ENCODE results near the gene PTTG1IP2. TPM values are rescaled to one million over a fixed set of nuclear protein-coding genes. Genes with fewer than 3 reads are reported as not detected.

PTTG1IP2 gene
- total RNA-seq, result not detected
- 1 to 10 TPM in 1 of 2 donors, not detected in 1; 2.0 TPM for polyA plus RNA-seq

DNA sequence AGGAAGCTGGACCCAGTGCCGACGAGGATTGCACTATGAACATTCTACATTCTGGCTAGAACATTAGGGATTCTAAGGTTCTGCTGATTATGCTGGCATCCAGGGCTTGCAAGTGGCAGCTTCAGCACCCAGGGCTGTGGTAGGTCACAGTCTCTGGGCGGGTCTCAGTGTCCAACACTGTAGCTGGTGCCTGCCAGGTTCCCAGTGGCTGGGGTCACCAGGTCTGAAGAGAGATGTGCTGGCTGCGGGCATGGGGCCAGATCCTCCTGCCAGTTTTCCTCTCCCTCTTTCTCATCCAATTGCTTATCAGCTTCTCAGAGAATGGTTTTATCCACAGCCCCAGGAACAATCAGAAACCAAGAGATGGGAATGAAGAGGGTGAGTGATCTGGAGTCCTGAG is at the start of gene PTTG1IP2:
PTTG1IP2 (plus strand) TSS at position 86 of the 400 bp plus-strand sequence; CDS start at position 234, 148 bp downstream.
- Histone ChIP-seq H3K36me3 (ENCODE audit: control insufficient read depth in 4 of 4, insufficient read depth in 3 of 4, low read depth in 1 of 4, low read length in 3 of 4) (peaks cover 0 to 5% (median 0%) of the 10 kb centered on the region in 4 donors), H3K27ac (ENCODE audit: low read depth in 1 of 2, low read length in 2 of 2) (no peak within 1 kb of the TSS), H3K9ac (ENCODE audit: low read depth in 1 of 2, low read length in 2 of 2) (no peak within 1 kb of the TSS), H3K4me3 (ENCODE audit: low read depth in 1 of 3, low read length in 3 of 3) (no peak within 1 kb of the TSS), H3K9me3 (ENCODE audit: control insufficient read depth in 4 of 4, low read length in 3 of 4) (no peaks in the 10 kb centered on the region), H3K27me3 (ENCODE audit: control insufficient read depth in 4 of 4, insufficient read depth in 4 of 4, low read length in 3 of 4) (no peaks in the 10 kb centered on the region), H3K4me1 (ENCODE audit: control insufficient read depth in 4 of 4, insufficient read depth in 4 of 4, low read length in 3 of 4) (peaks cover 0 to 12% (median 4%) of the 10 kb centered on the region in 4 donors)
- WGBS, result 82% methylated on average over 4 of the region's 4 CpGs
- DNase-seq (ENCODE audit: low spot score), result no peak
- TF ChIP-seq EGR1 (IDR thresholded peaks at IDR 0.05; ENCODE audit: low read depth in 2 of 2) (no peak), GABPA (IDR thresholded peaks at IDR 0.05 in 1 of 2, conservative IDR thresholded peaks at IDR 0.05 in 1 of 2) (no peak), RXRA (IDR thresholded peaks at IDR 0.05) (no peak), CTCF (IDR thresholded peaks at IDR 0.05; ENCODE audit: low read depth, low read length, missing input control) (no peak), HNF4G (IDR thresholded peaks at IDR 0.05) (no peak), ATF3 (IDR thresholded peaks at IDR 0.05) (no peak), RAD21 (IDR thresholded peaks at IDR 0.05) (no peak), TAF1 (conservative IDR thresholded peaks at IDR 0.05) (no peak), JUND (IDR thresholded peaks at IDR 0.05) (no peak), FOXA2 (IDR thresholded peaks at IDR 0.05) (no peak), YY1 (IDR thresholded peaks at IDR 0.05) (no peak)
- TF ChIP-seq, protein P1, sequence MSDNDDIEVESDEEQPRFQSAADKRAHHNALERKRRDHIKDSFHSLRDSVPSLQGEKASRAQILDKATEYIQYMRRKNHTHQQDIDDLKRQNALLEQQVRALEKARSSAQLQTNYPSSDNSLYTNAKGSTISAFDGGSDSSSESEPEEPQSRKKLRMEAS (IDR thresholded peaks at IDR 0.05), result no peak
- TF ChIP-seq, protein P2, sequence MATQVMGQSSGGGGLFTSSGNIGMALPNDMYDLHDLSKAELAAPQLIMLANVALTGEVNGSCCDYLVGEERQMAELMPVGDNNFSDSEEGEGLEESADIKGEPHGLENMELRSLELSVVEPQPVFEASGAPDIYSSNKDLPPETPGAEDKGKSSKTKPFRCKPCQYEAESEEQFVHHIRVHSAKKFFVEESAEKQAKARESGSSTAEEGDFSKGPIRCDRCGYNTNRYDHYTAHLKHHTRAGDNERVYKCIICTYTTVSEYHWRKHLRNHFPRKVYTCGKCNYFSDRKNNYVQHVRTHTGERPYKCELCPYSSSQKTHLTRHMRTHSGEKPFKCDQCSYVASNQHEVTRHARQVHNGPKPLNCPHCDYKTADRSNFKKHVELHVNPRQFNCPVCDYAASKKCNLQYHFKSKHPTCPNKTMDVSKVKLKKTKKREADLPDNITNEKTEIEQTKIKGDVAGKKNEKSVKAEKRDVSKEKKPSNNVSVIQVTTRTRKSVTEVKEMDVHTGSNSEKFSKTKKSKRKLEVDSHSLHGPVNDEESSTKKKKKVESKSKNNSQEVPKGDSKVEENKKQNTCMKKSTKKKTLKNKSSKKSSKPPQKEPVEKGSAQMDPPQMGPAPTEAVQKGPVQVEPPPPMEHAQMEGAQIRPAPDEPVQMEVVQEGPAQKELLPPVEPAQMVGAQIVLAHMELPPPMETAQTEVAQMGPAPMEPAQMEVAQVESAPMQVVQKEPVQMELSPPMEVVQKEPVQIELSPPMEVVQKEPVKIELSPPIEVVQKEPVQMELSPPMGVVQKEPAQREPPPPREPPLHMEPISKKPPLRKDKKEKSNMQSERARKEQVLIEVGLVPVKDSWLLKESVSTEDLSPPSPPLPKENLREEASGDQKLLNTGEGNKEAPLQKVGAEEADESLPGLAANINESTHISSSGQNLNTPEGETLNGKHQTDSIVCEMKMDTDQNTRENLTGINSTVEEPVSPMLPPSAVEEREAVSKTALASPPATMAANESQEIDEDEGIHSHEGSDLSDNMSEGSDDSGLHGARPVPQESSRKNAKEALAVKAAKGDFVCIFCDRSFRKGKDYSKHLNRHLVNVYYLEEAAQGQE (IDR thresholded peaks at IDR 0.05), result no peak
- TF ChIP-seq, protein P3, sequence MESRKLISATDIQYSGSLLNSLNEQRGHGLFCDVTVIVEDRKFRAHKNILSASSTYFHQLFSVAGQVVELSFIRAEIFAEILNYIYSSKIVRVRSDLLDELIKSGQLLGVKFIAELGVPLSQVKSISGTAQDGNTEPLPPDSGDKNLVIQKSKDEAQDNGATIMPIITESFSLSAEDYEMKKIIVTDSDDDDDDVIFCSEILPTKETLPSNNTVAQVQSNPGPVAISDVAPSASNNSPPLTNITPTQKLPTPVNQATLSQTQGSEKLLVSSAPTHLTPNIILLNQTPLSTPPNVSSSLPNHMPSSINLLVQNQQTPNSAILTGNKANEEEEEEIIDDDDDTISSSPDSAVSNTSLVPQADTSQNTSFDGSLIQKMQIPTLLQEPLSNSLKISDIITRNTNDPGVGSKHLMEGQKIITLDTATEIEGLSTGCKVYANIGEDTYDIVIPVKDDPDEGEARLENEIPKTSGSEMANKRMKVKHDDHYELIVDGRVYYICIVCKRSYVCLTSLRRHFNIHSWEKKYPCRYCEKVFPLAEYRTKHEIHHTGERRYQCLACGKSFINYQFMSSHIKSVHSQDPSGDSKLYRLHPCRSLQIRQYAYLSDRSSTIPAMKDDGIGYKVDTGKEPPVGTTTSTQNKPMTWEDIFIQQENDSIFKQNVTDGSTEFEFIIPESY (IDR thresholded peaks at IDR 0.05), result no peak

- H3K9ac ChIP-seq (ENCODE audit: low read depth in 1 of 2, low read length in 2 of 2), result no peak overlapping the region
- H3K9me3 ChIP-seq (ENCODE audit: control insufficient read depth in 4 of 4, low read length in 3 of 4), result no peaks in the 10 kb centered on the region
- peaks cover 0 to under 1% (median 0%) of the 10 kb centered on the region in 4 donors for H3K36me3 ChIP-seq (ENCODE audit: control insufficient read depth in 4 of 4, insufficient read depth in 3 of 4, low read depth in 1 of 4, low read length in 3 of 4)
- DNase-seq (ENCODE audit: low spot score), result no peak
- no peaks in the 10 kb centered on the region for H3K27me3 ChIP-seq (ENCODE audit: control insufficient read depth in 4 of 4, insufficient read depth in 4 of 4, low read length in 3 of 4)
- TF ChIP-seq, protein P2 (IDR thresholded peaks at IDR 0.05), result no peak
- no peak for TF ChIP-seq FOXA1 (IDR thresholded peaks at IDR 0.05)
- TF ChIP-seq, protein P1 (IDR thresholded peaks at IDR 0.05), result no peak
- no peak for TF ChIP-seq HNF4G (IDR thresholded peaks at IDR 0.05)
- no peak overlapping the region for H3K4me3 ChIP-seq (ENCODE audit: low read depth in 1 of 3, low read length in 3 of 3)
- no peak overlapping the region for H3K27ac ChIP-seq (ENCODE audit: low read depth in 1 of 2, low read length in 2 of 2)
- 84% methylated on average over 6 of the region's 6 CpGs for WGBS
- H3K4me1 ChIP-seq (ENCODE audit: control insufficient read depth in 4 of 4, insufficient read depth in 4 of 4, low read length in 3 of 4), result no peaks in the 10 kb centered on the region
Measured at GRCh38 chr7:90421651-90422050, 47.8 kb upstream of the PTTG1IP2 start.
